Activated T-cell treated with anti-CD3 and anti-CD28 coated beads, Interleukin-2, amount 50 U/mL, for 48 hours (primary cell): ENCODE data around the gene DONSON.

Experiments used
- DNase-seq, 2 experiments: peaks; one replicate each; pipeline ENCODE4 v3.0.0-alpha.2; 2020

Gene DONSON

GRCh38 chr21:33541105-33541711, 47.3 kb downstream of the DONSON start:
- DNase-seq, result peak; percentile 46 to 47

GRCh38 chr21:33540711-33541104, 47.8 kb downstream of the DONSON start:
- no peak for DNase-seq

- no peak for DNase-seq
These were observed 48.9 kb downstream of the DONSON start for GRCh38 chr21:33539616-33540015.

- DNase-seq, result no peak
These were observed 51.3 kb downstream of the DONSON start for GRCh38 chr21:33537212-33537611.

- DNase-seq, result no peak
These were observed 57.5 kb downstream of the DONSON start for GRCh38 chr21:33531007-33531406.
